Measurements from ENCODE around the gene WNT11. TPM values are rescaled to one million over a fixed set of nuclear protein-coding genes. Genes with fewer than 3 reads are reported as not detected.

The WNT11 gene
- total and polyA plus RNA-seq, 2 of the 13 experiments (the other 11 are each of a cell fraction or from before 2014, with no cell fraction given): 0.34 to 0.66 TPM

- TF ChIP-seq ZFP37 (CRISPR knock-in tag; IDR thresholded peaks at IDR 0.05; ENCODE audit: borderline replicate concordance) (no peak), PAWR (CRISPR knock-in tag; IDR thresholded peaks at IDR 0.05; ENCODE audit: borderline replicate concordance) (no peak), NFYB (CRISPR knock-in tag; IDR thresholded peaks at IDR 0.05) (no peak), HOMEZ (CRISPR knock-in tag; IDR thresholded peaks at IDR 0.05; ENCODE audit: low read depth) (no peak), ETS1 (CRISPR knock-in tag; IDR thresholded peaks at IDR 0.05) (no peak), RFXAP (CRISPR knock-in tag; IDR thresholded peaks at IDR 0.05; ENCODE audit: borderline replicate concordance) (no peak), ATF1 (CRISPR knock-in tag; IDR thresholded peaks at IDR 0.05) (no peak), HINFP (CRISPR knock-in tag; IDR thresholded peaks at IDR 0.05; ENCODE audit: low read depth) (no peak), ZNF441 (CRISPR knock-in tag; IDR thresholded peaks at IDR 0.05; ENCODE audit: borderline replicate concordance) (no peak), PHF21A (CRISPR knock-in tag; IDR thresholded peaks at IDR 0.05) (no peak), TOPORS (CRISPR knock-in tag; IDR thresholded peaks at IDR 0.05) (no peak), CHD2 (IDR thresholded peaks at IDR 0.05; ENCODE audit: low read depth, low read length) (no peak)
Observed at GRCh38 chr11:76164861-76165751, 41.2 kb downstream of the WNT11 start (continued).
